CD4-positive, alpha-beta T cell treated with Interleukin-6 for 4 hours (primary cell): ENCODE measurements around the gene CYP24A1.

Experiments used
- DNase-seq: peaks from one replicate; pipeline ENCODE4 v3.0.0-alpha.2; 2020; ENCODE audit warnings: mixed read lengths

The CYP24A1 gene

GRCh38 chr20:54155736-54156317, 18.0 kb downstream of the CYP24A1 start:
- no peak for DNase-seq

DNA sequence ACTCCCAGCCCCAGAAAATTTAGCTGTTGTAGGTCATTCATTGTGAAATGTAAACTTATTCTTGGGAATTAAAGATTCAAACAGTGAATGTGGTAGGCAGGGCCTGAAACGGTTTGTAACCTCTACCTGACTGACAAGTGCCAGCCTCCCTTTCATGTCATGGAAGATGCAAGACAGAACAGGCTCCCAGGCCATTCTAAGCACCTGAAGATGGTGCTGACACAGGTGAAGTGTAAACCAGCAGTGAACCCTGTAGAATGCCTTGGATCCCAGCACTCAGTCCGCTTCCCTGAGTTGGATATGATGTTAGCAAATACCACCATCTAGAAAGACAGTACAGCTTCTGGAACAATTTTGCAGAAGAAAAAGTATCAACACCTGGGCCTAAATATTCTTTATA, 19.3 kb downstream of the CYP24A1 start:
- no peak for DNase-seq

DNA sequence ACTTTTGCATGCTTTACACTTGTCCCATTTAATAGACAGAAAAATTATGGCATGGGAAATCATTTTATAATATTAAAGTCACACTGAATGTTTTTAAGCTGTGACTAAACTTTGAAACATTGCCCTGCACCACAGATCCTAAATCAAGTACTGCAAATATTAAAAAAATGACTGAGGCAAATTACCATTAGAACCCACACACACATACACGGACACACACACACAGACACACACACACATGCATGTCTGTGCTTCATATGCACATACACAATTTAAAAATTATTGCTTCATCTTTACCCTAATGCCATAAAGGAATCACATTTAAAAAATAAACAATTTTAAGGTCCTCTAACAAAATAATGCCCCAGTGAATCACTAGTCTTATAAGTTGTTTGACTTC, 19.9 kb downstream of the CYP24A1 start:
- DNase-seq, result no peak

- DNase-seq, result no peak
These were observed 20.8 kb downstream of the CYP24A1 start for GRCh38 chr20:54153041-54153327.

GRCh38 chr20:54152227-54153040, 21.4 kb downstream of the CYP24A1 start:
- no peak for DNase-seq

DNA sequence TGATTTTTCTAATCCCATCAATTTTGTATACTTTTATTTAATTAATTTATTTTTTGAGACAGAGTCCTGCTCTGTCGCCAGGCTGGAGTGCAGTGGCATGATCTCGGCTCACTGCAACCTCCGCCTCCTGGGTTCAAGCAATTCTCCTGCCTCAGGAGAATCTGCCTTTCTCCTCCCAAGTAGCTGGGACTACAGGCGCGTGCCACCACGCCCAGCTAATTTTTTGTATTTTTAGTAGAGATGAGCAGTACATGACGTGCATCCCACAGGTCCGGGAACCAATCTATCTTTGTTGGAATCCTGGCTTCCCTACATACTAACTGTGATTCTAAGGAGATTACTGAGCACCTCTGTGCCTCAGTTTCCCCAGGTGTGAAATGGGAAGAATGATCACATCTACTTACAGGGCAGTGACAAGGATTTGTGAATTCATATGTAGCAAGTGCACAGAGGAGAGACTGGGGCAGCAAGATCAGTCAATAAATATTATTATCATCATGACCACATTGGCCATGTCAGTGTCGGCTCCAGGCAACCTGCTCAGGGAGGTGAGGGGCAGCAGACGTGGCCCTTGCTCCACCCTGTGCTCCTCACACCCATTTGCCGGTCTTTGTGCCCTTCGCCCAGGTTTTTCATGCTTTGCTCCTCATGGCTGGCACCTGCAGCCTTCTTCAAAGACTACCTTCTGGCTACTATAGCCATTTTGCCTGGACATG, 22.1 kb downstream of the CYP24A1 start:
- DNase-seq, result no peak

GRCh38 chr20:54151075-54151439, 22.7 kb downstream of the CYP24A1 start:
- DNase-seq, result no peak

- no peak for DNase-seq
These were observed 24.0 kb downstream of the CYP24A1 start for GRCh38 chr20:54149765-54150264.

DNA sequence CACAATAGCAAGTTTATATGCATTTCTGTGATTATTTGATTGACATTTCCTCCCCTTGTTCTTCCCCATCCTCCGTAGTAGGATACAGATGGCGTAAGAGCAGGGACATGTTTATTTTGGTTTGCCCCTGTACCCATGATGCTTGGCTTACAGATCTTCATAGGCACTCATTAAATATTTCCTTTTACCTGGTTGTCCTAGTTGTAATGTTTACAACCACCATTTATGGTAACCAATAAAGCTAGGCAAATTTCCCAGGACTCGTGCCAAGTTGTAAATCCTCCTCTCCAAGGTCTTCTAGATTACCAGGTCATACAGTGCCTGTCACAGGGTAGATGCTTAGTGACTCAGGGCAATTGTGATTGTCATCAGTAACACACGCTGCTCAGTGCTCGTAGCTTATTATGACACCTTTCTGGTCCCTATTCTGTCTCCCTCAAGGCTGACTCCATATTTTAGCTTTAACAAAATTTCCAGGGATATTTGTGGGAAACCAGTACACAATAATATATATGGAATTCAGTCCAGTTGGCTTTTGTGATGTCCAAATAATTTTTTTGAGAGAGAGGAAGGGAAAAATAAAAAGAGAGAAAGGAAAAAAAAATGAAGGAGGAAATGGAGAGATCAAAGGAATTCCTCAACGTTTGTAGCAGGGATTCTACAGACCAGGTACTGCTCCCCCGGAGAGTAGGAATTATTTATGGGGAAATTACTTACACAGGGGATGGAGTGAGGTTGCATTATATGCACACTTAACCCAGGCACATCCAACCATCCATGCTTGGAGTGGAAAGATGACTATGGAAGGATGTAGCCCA, 24.6 kb downstream of the CYP24A1 start:
- DNase-seq, result no peak

GRCh38 chr20:54146672-54147071, 27.1 kb downstream of the CYP24A1 start:
- DNase-seq, result no peak

DNA sequence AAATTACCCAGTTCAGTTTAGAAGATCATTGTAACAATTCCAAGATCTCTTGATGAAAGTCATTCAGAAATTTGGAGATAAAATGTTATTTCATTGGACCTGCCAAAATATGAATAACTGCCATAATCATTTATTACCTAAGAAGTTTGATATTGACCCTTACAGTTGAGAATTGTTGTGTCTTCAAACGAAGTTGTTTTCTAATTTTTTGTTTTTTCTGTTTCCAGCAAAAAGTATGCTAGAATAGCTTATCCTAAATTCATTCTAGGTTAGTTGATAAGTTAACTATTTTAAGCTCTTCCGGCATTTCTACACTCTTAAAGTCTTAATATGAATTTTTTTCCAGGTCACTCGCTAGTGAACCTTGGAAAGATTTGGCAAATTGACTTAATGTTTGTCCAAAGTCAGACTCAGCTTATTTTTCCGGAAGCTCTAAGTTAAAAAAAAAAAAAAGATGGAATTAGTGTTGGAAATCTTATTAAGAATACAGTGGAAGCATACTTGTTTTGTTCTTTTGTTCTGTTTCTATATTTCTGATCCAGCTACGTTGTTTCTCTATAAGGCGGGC, 28.9 kb downstream of the CYP24A1 start:
- DNase-seq, result no peak

DNA sequence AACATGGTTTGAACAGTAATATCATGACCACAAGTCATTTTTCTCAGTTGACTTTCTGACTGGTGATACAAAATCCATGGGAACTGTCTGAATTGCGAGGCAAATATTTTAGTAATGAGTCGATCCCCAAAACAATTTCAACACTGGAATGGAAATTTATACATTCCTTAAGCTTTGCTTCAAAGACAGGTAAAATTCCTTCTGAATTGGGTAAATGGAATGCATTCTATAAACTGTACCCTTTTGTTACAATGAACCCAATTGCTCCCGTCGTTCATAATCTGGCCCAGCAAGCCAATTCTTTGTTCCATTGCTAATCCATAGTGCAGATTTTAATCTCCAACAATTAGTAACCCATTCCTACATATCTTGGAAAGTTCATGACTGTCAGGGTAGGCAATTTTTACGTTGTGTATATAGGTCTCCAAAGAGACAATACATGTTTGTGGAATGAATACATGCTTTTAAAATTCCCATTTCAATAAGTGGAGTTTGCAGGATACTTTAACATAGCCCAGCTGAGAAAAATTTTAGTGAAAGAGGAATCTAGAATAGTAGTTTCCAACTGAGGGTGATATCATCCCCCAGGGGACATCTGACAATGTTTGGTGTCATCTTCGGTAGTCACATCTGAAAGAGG, 32.7 kb downstream of the CYP24A1 start:
- DNase-seq, result no peak

- no peak for DNase-seq
These were observed 33.3 kb downstream of the CYP24A1 start for GRCh38 chr20:54140486-54140885.

DNA sequence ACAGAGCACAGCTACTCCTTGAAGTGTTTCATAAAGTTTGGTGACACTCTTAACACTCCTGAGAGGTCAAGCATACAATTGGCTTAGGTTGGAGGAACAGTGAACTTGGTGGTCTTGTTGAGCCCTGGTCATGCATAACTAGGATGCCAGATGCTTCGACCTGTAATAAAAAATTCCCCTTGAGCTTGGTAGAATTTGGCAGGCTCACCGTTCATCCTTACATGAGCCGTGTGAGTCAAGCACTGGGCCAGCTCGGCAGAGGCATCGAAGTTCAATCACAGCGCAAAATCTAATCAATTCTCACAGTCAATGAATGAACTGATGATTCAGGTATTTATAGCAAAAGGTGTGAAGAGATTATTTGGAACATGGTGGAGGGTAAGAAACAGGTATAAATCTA, 33.7 kb downstream of the CYP24A1 start:
- no peak for DNase-seq

- no peak for DNase-seq
These were observed 34.6 kb downstream of the CYP24A1 start for GRCh38 chr20:54139188-54139587.

GRCh38 chr20:54138427-54138826, 35.4 kb downstream of the CYP24A1 start:
- no peak for DNase-seq

- no peak for DNase-seq
These were observed 36.7 kb downstream of the CYP24A1 start for GRCh38 chr20:54137115-54137514.

DNA sequence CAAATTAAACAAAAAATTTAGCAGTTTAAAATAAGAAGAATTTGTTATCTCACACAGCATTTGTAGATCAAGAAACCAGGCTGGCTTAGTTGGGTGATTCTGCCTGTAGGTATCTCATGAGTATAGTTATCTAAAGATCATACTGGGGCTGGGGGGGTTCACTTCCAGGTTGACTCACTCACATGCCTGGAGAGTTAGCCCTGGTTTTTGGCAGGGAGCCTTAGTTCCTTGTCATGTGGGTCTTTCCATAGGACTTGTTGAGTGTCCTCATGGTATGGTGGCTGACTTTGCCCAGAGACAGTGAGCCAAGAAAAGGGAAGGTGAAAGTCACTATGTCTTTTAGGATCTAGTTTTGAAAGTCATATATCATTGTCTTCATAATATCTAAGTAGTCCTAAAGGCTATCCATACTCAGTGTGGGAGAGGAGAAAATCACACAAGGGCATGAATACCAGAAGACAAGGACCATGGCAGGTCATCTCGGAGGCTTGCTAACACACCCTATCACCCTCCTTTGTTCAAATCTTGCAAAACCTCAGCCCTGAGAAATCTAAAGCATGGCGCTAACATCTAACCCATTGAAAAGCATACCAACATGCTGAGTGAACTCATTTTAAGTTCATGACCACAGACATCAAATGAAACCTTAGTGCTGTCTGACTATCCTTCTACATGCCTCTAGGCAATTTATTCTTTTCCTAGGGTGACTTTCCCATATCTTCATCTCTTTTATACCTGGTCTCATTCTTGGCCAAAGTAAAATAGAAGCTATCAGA, 39.2 kb downstream of the CYP24A1 start:
- DNase-seq, result no peak

GRCh38 chr20:54133434-54134427, 40.1 kb downstream of the CYP24A1 start:
- no peak for DNase-seq
